C4-2B (cell line): Measurements from ENCODE around the gene C2orf68.

Source experiments
- ZFX ChIP-seq: fragments of 450-650 bp; IDR thresholded peaks from 2 replicates; pipeline ENCODE4 v1.6.1; 2017
- TF ChIP-seq, protein P1 (sequence below): fragments of 450-650 bp; conservative IDR thresholded peaks from 2 replicates; pipeline ENCODE4 v1.5.1; 2017; ENCODE audit warnings: mild to moderate bottlenecking

DNA sequence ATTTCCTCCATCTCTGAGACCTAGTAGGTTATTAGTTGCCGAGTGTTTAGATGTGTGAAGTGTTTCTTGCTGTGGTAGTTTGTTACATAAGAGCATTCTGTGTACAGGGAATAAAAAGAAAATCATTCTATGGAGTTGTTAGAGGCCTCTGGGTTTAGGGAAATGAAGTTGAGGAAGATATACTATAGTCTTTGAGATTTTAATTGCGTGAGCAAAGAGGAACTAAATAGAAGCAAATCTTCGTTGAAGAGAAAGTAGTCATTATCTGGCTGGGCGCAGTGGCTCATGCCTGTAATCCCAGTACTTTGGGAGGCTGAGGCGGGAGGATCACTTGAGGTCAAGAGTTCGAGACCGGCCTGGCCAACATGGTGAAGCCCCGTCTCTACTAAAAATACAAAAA, 23.1 kb upstream of the C2orf68 start:
- TF ChIP-seq, protein P1, sequence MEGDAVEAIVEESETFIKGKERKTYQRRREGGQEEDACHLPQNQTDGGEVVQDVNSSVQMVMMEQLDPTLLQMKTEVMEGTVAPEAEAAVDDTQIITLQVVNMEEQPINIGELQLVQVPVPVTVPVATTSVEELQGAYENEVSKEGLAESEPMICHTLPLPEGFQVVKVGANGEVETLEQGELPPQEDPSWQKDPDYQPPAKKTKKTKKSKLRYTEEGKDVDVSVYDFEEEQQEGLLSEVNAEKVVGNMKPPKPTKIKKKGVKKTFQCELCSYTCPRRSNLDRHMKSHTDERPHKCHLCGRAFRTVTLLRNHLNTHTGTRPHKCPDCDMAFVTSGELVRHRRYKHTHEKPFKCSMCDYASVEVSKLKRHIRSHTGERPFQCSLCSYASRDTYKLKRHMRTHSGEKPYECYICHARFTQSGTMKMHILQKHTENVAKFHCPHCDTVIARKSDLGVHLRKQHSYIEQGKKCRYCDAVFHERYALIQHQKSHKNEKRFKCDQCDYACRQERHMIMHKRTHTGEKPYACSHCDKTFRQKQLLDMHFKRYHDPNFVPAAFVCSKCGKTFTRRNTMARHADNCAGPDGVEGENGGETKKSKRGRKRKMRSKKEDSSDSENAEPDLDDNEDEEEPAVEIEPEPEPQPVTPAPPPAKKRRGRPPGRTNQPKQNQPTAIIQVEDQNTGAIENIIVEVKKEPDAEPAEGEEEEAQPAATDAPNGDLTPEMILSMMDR = no peak
- no peak for TF ChIP-seq ZFX
